K562 (cell line): ENCODE results near the gene LBH. TPM values are rescaled to one million over a fixed set of nuclear protein-coding genes. Genes with fewer than 3 reads are reported as not detected.

Experiments used
- CEBPZ ChIP-seq: fragments of 150-350 bp; IDR thresholded peaks from 2 replicates; pipeline ENCODE4 v1.6.1; 2014; ENCODE audit warnings: low read depth, mild to moderate bottlenecking, low read length, borderline replicate concordance
- FUS ChIP-seq: fragments of 200-400 bp; formaldehyde crosslinking; optimal IDR thresholded peaks from 2 replicates; pipeline ENCODE3; 2017; ENCODE audit warnings: low read depth, low read length
- ID3 ChIP-seq, 2 experiments: fragments of 250-450 bp in 1 of 2; fragments of 450-650 bp in 1 of 2; sonication (Bioruptor Pico) in 1 of 2; IDR thresholded peaks; 2 replicates each; pipeline versions ENCODE4 v1.6.1 to v1.8.0; 2016 to 2021; ENCODE audit warnings: mild to moderate bottlenecking in 2 of 2, moderate library complexity in 2 of 2, missing compliant biosample characterization in 1 of 2, missing genetic modification characterization in 1 of 2
- KDM5B ChIP-seq: fragments of 200-600 bp; sonication (generic); IDR thresholded peaks from 2 replicates; pipeline ENCODE4 v1.6.1; 2012; ENCODE audit warnings: low read depth, mild to moderate bottlenecking, moderate library complexity, low read length, control low read depth, inconsistent platforms; ENCODE audit not compliant: insufficient replicate concordance
- MYNN ChIP-seq, 2 experiments: sonication (generic); formaldehyde crosslinking in 1 of 2; IDR thresholded peaks; 2 replicates each; pipeline versions ENCODE4 v1.5.0 to v1.6.1; 2016 to 2020; ENCODE audit warnings: antibody characterized with exemption in 1 of 2, missing genetic modification reagents in 1 of 2
- REST ChIP-seq, 2 experiments: fragments of 450-650 bp; formaldehyde crosslinking in 1 of 2; IDR thresholded peaks; 2 replicates each; pipeline versions ENCODE4 v1.4.0 to v1.6.1; 2014 to 2020; ENCODE audit warnings: mild to moderate bottlenecking in 2 of 2, borderline replicate concordance in 1 of 2, low read depth in 1 of 2
- RFX1 ChIP-seq: fragments of 450-650 bp; IDR thresholded peaks from 2 replicates; pipeline ENCODE4 v1.6.1; 2016; ENCODE audit warnings: mild to moderate bottlenecking, moderate library complexity
- ZNF592 ChIP-seq: fragments of 450-650 bp; IDR thresholded peaks from 2 replicates; pipeline ENCODE4 v1.6.1; 2017; ENCODE audit warnings: antibody characterized with exemption, mild to moderate bottlenecking
- polyA plus RNA-seq, 8 experiments: library from polyadenylated mRNA; depleted of rRNA in 4 of 8; stranded (reverse) in 5 of 8; unstranded in 3 of 8; fragments of >200 nt; fragmentation: Nextera tagmentation in 2 of 8; fragmentation: Illumina TruSeq in 1 of 8; extraction: Ambion mirVana in 2 of 8; extraction: Trizol in 1 of 8; gene quantifications; 2 replicates each; pipeline versions ENCODE4 v1.2.1 to v1.2.3, GENCODE V29; 2011 to 2014; ENCODE audit warnings: inconsistent platforms in 1 of 8, missing spikeins in 1 of 8
- total RNA-seq, 7 experiments: library from RNA; depleted of rRNA in 6 of 7; stranded (reverse); fragments of >200 nt in 6 of 7; fragmentation: Illumina TruSeq in 2 of 7; extraction: Trizol in 2 of 7; gene quantifications; 2 replicates each; pipeline versions ENCODE4 v1.2.1 to v1.2.3, GENCODE V29; 2011 to 2021; ENCODE audit warnings: low replicate concordance in 1 of 7

LBH gene
- total and polyA plus RNA-seq, 9 of the 15 experiments (the other 6 are each of a cell fraction or from before 2014, with no cell fraction given), result 3.1 to 13.4 (median 7.4) TPM

- TF ChIP-seq REST (IDR thresholded peaks at IDR 0.05; ENCODE audit: borderline replicate concordance) (peak; percentile 67; the same call in 1 of the 2 replicates), REST (CRISPR knock-in tag; IDR thresholded peaks at IDR 0.05; ENCODE audit: low read depth) (no peak), RFX1 (no peak), FUS (no peak), MYNN (IDR thresholded peaks at IDR 0.05) (no peak), MYNN (CRISPR knock-in tag; IDR thresholded peaks at IDR 0.05) (no peak), ZNF592 (peak; percentile 67), CEBPZ (no peak), KDM5B (no peak), ID3 (CRISPR knock-in tag; IDR thresholded peaks at IDR 0.05) (no peak), ID3 (tag; IDR thresholded peaks at IDR 0.05) (0 out of 2 replicates have a peak, but pooled peaks have one; percentile 16)
Observed at GRCh38 chr2:30283931-30284565, 52.7 kb downstream of the LBH start (continued).
